Renal pelvis (tissue), 12 donors: ENCODE measurements around the gene UBE2E1. TPM values are rescaled to one million over a fixed set of nuclear protein-coding genes. Genes with fewer than 3 reads are reported as not detected.

ENCODE experiments used
- DNase-seq: peaks from one replicate; pipeline ENCODE4 v3.0.0-alpha.2; 2013
- long read RNA-seq, 16 experiments: transcript quantifications; one replicate each; lab custom pipeline, GENCODE V29; 2026
- polyA plus RNA-seq, 3 donors: library from polyadenylated mRNA; unstranded; fragments of 120-200 nt; gene quantifications; one replicate each; pipeline ENCODE4 v1.2.1, GENCODE V29; 2013; ENCODE audit not compliant: insufficient read length in 3 of 3

The UBE2E1 gene
- 100 to 1,000 TPM; 135 to 142 (median 142) TPM for polyA plus RNA-seq
- long read RNA-seq, donor 1, transcript UBE2E1-201 (6 exons, 1,511 nt): major isoform, 51 of 85 reads
- long read RNA-seq, donor 1, partial matches to known transcripts: 30 of 85 reads
- long read RNA-seq, donor 1, other reads (novel, unspliced or antisense): 0 of 85 reads
- long read RNA-seq, donor 2, transcript UBE2E1-201 (6 exons, 1,511 nt): major isoform, 80 of 90 reads
- long read RNA-seq, donor 2, partial matches to known transcripts: 5 of 90 reads
- long read RNA-seq, donor 2, other reads (novel, unspliced or antisense): 0 of 90 reads
- long read RNA-seq, donor 3, transcript UBE2E1-201 (6 exons, 1,511 nt): major isoform, 52 of 65 reads
- long read RNA-seq, donor 3, partial matches to known transcripts: 6 of 65 reads
- long read RNA-seq, donor 3, other reads (novel, unspliced or antisense): 0 of 65 reads
- long read RNA-seq, donor 4, transcript UBE2E1-201 (6 exons, 1,511 nt): major isoform, 54 of 67 reads
- long read RNA-seq, donor 4, partial matches to known transcripts: 0 of 67 reads
- long read RNA-seq, donor 4, other reads (novel, unspliced or antisense): 5 of 67 reads
- long read RNA-seq, donor 5, transcript UBE2E1-201 (6 exons, 1,511 nt): major isoform, 31 of 43 reads
- long read RNA-seq, donor 5, partial matches to known transcripts: 8 of 43 reads
- long read RNA-seq, donor 5, other reads (novel, unspliced or antisense): 0 of 43 reads
- long read RNA-seq, donor 6, transcript UBE2E1-201 (6 exons, 1,511 nt): major isoform, 27 of 43 reads
- long read RNA-seq, donor 6, partial matches to known transcripts: 5 of 43 reads
- long read RNA-seq, donor 6, other reads (novel, unspliced or antisense): 0 of 43 reads
- long read RNA-seq, donor 7, transcript UBE2E1-201 (6 exons, 1,511 nt): major isoform, 57 of 68 reads
- long read RNA-seq, donor 7, partial matches to known transcripts: 5 of 68 reads
- long read RNA-seq, donor 7, other reads (novel, unspliced or antisense): 0 of 68 reads
- long read RNA-seq, donor 8, transcript UBE2E1-201 (6 exons, 1,511 nt): major isoform, 22 of 25 reads
- long read RNA-seq, donor 8, partial matches to known transcripts: 0 of 25 reads
- long read RNA-seq, donor 8, other reads (novel, unspliced or antisense): 0 of 25 reads
- long read RNA-seq, donor 9, transcript UBE2E1-203 (5 exons, 1,224 nt): minor isoform, 6 of 122 reads
- long read RNA-seq, donor 9, transcript UBE2E1-201 (6 exons, 1,511 nt): major isoform, 59 of 122 reads
- long read RNA-seq, donor 9, partial matches to known transcripts: 48 of 122 reads
- long read RNA-seq, donor 9, other reads (novel, unspliced or antisense): 0 of 122 reads
- long read RNA-seq, donor 10, transcript UBE2E1-201 (6 exons, 1,511 nt): major isoform, 30 of 52 reads
- long read RNA-seq, donor 10, partial matches to known transcripts: 14 of 52 reads
- long read RNA-seq, donor 10, other reads (novel, unspliced or antisense): 0 of 52 reads
- long read RNA-seq, donor 11, transcript UBE2E1-201 (6 exons, 1,511 nt): major isoform, 37 of 45 reads
- long read RNA-seq, donor 11, partial matches to known transcripts: 5 of 45 reads
- long read RNA-seq, donor 11, other reads (novel, unspliced or antisense): 0 of 45 reads
- long read RNA-seq, donor 12, transcript UBE2E1-201 (6 exons, 1,511 nt): major isoform, 51 of 68 reads
- long read RNA-seq, donor 12, partial matches to known transcripts: 13 of 68 reads
- long read RNA-seq, donor 12, other reads (novel, unspliced or antisense): 0 of 68 reads
- long read RNA-seq, donor 13, transcript UBE2E1-201 (6 exons, 1,511 nt): major isoform, 23 of 27 reads
- long read RNA-seq, donor 13, partial matches to known transcripts: 0 of 27 reads
- long read RNA-seq, donor 13, other reads (novel, unspliced or antisense): 0 of 27 reads
- long read RNA-seq, donor 14: 0 reads
- long read RNA-seq, donor 15, transcript UBE2E1-201 (6 exons, 1,511 nt): major isoform, 53 of 76 reads
- long read RNA-seq, donor 15, partial matches to known transcripts: 8 of 76 reads
- long read RNA-seq, donor 15, other reads (novel, unspliced or antisense): 11 of 76 reads
- long read RNA-seq, donor 16, transcript UBE2E1-201 (6 exons, 1,511 nt): major isoform, 51 of 66 reads
- long read RNA-seq, donor 16, partial matches to known transcripts: 9 of 66 reads
- long read RNA-seq, donor 16, other reads (novel, unspliced or antisense): 0 of 66 reads

- DNase-seq: peak; percentile 63
These were observed at the start of gene UBE2E1 for GRCh38 chr3:23805633-23806533. TSS of gene UBE2E1 (plus strand) at chr3:23805955. CDS start at chr3:23807270, 1,315 bp downstream.

GRCh38 chr3:23756206-23756840 is 49.4 kb upstream of the UBE2E1 start:
- no peak for DNase-seq

- no peak for DNase-seq
These were observed 47.4 kb upstream of the UBE2E1 start for GRCh38 chr3:23758253-23758838.

GRCh38 chr3:23760325-23760724 is 45.4 kb upstream of the UBE2E1 start:
- no peak for DNase-seq

- no peak for DNase-seq
These were observed 44.8 kb upstream of the UBE2E1 start for GRCh38 chr3:23760871-23761373.

- DNase-seq: no peak
These were observed 44.3 kb upstream of the UBE2E1 start for GRCh38 chr3:23761440-23761896.

GRCh38 chr3:23762214-23762613 is 43.5 kb upstream of the UBE2E1 start:
- no peak for DNase-seq

GRCh38 chr3:23762759-23763477 is 42.8 kb upstream of the UBE2E1 start:
- DNase-seq: no peak

GRCh38 chr3:23764407-23764806 is 41.3 kb upstream of the UBE2E1 start:
- DNase-seq: no peak

GRCh38 chr3:23767546-23767945 is 38.2 kb upstream of the UBE2E1 start:
- DNase-seq: no peak

- DNase-seq: no peak
These were observed 30.4 kb upstream of the UBE2E1 start for GRCh38 chr3:23775254-23775909.

GRCh38 chr3:23776352-23776891 is 29.3 kb upstream of the UBE2E1 start:
- DNase-seq: no peak

GRCh38 chr3:23778446-23778845 is 27.3 kb upstream of the UBE2E1 start:
- DNase-seq: peak; percentile 56

- DNase-seq: no peak
These were observed 25.9 kb upstream of the UBE2E1 start for GRCh38 chr3:23779841-23780240.

- no peak for DNase-seq
These were observed 24.7 kb upstream of the UBE2E1 start for GRCh38 chr3:23781051-23781450.

GRCh38 chr3:23781871-23782270 is 23.9 kb upstream of the UBE2E1 start:
- no peak for DNase-seq
